ENCODE measurements around the gene OSBP2. TPM values are rescaled to one million over a fixed set of nuclear protein-coding genes. Genes with fewer than 3 reads are reported as not detected.

OSBP2 gene
- total RNA-seq, 4 donors from 2014 or later: 0.60 to 7.5 (median 4.3) TPM

GRCh38 chr22:30860176-30861105, 165.8 kb downstream of the OSBP2 start:
- Histone ChIP-seq H3K27me3 (no peaks in the 10 kb centered on the region), H3K9me3 (no peaks in the 10 kb centered on the region), H3K4me1 (no peaks in the 10 kb centered on the region), H3K27ac (no peak overlapping the region), H3K4me3 (no peak overlapping the region), H3K36me3 (no peaks in the 10 kb centered on the region)
- in situ Hi-C loops (cut with MboI; ENCODE audit: low pct_ligation_motif_present in 1 of 4, low pct_unique_long_range_greater_than_20kb in 1 of 4, low sequenced_read_pairs in 3 of 4): no loop called here
- DNase-seq: no peak
- WGBS, 2 donors (ENCODE audit: low coverage in 1 of 2): 77 to 100% methylated on average over 2 to 12 of the region's 12 CpGs
- TF ChIP-seq EP300 (IDR thresholded peaks at IDR 0.05; ENCODE audit: low read depth) (no peak), POLR2A (IDR thresholded peaks at IDR 0.05) (no peak), CTCF (IDR thresholded peaks at IDR 0.05) (no peak), POLR2AphosphoS5 (IDR thresholded peaks at IDR 0.05) (no peak)
- intact Hi-C loops (cut with DNase I; ENCODE audit: low total_unique reads): no loop called here

- TF ChIP-seq CTCF (IDR thresholded peaks at IDR 0.05) (no peak), POLR2A (IDR thresholded peaks at IDR 0.05) (no peak), POLR2AphosphoS5 (IDR thresholded peaks at IDR 0.05) (no peak), EP300 (IDR thresholded peaks at IDR 0.05; ENCODE audit: low read depth) (no peak)
- no peak overlapping the region for H3K4me3 ChIP-seq
- H3K4me1 ChIP-seq: no peaks in the 10 kb centered on the region
- H3K9me3 ChIP-seq: no peaks in the 10 kb centered on the region
- no peak overlapping the region for H3K27ac ChIP-seq
- no peak for DNase-seq
- no peaks in the 10 kb centered on the region for H3K36me3 ChIP-seq
- in situ Hi-C loops (cut with MboI; ENCODE audit: low pct_ligation_motif_present in 1 of 4, low pct_unique_long_range_greater_than_20kb in 1 of 4, low sequenced_read_pairs in 3 of 4) (no loop called here), intact Hi-C loops (cut with DNase I; ENCODE audit: low total_unique reads) (no loop called here)
- H3K27me3 ChIP-seq: no peaks in the 10 kb centered on the region
- WGBS, 2 donors (ENCODE audit: low coverage in 1 of 2): 82% methylated on average over 9 of the region's 9 CpGs; no CpG with 5 or more reads in 1 of the 2 donors
These were observed 166.5 kb downstream of the OSBP2 start for GRCh38 chr22:30861131-30861530.

- Histone ChIP-seq H3K4me3 (no peak overlapping the region), H3K4me1 (no peaks in the 10 kb centered on the region), H3K27ac (no peak overlapping the region), H3K27me3 (no peaks in the 10 kb centered on the region), H3K36me3 (no peaks in the 10 kb centered on the region), H3K9me3 (no peaks in the 10 kb centered on the region)
- WGBS, 2 donors (ENCODE audit: low coverage in 1 of 2): 80 to 90% methylated on average over 1 to 14 of the region's 16 CpGs
- in situ Hi-C loops (cut with MboI; ENCODE audit: low pct_ligation_motif_present in 1 of 4, low pct_unique_long_range_greater_than_20kb in 1 of 4, low sequenced_read_pairs in 3 of 4) (no loop called here), intact Hi-C loops (cut with DNase I; ENCODE audit: low total_unique reads) (no loop called here)
- TF ChIP-seq CTCF (IDR thresholded peaks at IDR 0.05) (no peak), POLR2AphosphoS5 (IDR thresholded peaks at IDR 0.05) (no peak), EP300 (IDR thresholded peaks at IDR 0.05; ENCODE audit: low read depth) (no peak), POLR2A (IDR thresholded peaks at IDR 0.05) (no peak)
- no peak for DNase-seq
These were observed 167.2 kb downstream of the OSBP2 start for GRCh38 chr22:30861688-30862552.
